Retina (tissue), 1 donor: Measurements from ENCODE around the gene LIG1.

Experiments used
- DNase-seq: peaks from one replicate; pipeline ENCODE4 v3.0.0-alpha.2; 2016

LIG1 gene

GRCh38 chr19:48169939-48170803 lies at the start of gene LIG1, which contains the start of gene ZSWIM9:
LIG1 (minus strand) TSS chr19:48170344; CDS start chr19:48165566, 4,778 bp downstream.
ZSWIM9 (plus strand) TSS chr19:48170680; CDS start chr19:48171803, 1,123 bp downstream.
- DNase-seq, result peak; percentile 98

GRCh38 chr19:48218997-48219396 lies 48.9 kb upstream of the LIG1 start:
- DNase-seq, result no peak

DNA sequence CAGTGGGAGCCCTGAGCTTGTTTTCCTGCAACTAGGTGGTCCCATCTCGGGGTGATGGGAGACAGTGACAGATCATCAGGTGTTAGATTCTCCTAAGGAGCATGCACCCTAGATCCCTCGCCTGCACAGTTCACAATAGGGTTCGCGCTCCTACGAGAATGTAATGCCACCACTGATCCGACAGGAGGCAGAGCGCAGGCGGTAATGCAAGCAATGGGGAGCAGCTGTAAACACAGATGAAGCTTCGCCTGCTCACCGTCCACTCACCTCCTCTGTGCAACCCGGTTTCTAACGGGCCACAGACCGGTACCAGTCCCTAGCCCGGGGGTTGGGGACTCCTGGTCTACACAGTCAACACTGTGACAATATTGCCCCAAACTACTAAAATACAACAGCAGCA lies 46.8 kb upstream of the LIG1 start:
- no peak for DNase-seq

GRCh38 chr19:48213959-48214358 lies 43.8 kb upstream of the LIG1 start:
- DNase-seq, result no peak

DNA sequence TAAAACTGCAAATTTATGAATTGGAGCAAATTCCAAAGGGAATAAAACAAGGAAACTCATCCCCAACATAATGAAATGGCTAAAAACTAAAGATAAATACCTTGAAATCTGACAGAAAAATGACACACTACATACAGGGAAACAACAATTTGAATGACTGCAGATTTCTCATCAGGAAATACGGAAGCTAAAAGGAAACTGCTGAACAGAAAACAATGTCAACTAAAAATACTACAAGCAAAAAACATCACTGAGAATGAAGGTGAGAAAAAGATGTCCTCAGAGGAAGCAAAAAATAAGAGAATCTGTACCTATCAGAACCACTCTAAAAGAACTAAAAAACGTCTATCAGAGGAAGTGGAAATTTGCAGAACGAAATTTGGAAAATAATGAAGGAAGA lies 39.9 kb upstream of the LIG1 start:
- DNase-seq, result no peak

DNA sequence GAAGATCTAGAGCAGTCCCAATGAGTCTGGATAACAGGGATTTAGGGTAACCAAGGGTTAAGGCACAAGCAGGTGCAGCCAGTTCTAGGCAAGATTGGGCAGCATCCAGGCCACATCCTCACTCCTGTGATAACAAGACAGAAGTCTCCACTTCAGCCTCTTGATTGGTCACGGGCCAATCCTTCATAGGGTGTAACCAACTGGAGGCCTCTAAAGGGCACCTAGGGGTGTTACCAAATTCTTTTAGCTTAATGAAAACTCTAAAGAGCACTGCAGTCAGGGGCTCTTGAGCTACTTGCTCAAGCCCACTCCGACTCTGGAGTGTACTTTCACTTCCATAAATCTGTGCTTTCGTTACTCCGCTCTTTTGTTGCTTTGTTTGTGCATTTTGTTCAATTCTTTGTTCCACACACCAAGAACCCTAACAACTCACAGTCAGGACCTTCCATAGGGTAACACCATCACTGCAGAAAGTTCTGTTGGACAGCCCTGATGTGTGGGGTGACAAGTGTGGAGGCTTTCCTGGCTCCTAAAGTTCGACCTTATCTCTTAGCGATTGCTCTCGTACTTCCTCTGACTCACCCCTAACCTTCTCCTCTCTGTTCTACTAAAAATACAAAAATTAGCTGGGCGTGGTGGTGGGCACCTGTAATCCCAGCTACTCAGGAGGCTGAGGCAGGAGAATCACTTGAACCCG lies 36.4 kb upstream of the LIG1 start:
- DNase-seq, result no peak

DNA sequence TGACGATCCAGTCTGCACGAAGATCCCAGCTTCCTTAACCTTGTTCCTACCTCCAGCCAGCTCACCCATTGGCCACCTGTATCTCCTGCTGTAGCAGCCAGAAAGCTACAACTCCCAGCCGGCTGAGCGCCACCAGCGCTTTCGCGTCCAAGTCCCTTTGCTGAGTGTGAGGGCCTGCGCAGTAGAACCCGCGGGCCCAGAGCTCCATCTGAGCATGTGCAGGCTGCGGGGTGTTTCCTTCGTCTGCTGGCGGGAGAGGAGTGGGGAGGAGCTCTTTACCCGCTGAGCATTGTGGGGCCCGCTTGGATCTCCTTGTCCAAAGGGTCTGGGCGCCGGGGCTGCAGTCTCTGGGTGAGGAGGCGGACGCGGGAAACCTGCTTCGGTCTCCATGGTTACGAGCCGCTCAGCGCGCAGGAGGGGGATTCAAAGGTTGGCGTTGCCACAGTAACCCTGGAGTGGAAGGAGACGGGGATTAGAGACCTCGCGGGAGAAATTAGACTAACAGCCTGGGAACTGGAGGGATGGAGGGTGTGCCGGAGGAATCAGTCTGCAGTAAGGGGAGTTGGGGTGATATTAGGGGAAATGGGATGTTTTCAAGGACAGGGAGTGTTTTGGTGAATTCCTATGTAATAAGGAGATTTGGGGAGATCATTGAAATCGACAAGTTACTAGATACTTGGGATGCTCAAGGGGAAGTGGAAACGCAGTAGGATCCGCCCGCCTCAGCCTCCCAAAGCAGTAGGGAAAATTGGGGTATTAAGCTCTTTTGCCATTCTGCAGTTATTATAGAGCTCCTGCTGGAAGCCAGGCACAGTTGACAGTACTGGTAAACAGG lies 33.9 kb upstream of the LIG1 start:
- DNase-seq, result peak; percentile 97

GRCh38 chr19:48203222-48203793 lies 33.2 kb upstream of the LIG1 start:
- no peak for DNase-seq

GRCh38 chr19:48196933-48197665 lies 27.0 kb upstream of the LIG1 start:
- DNase-seq, result no peak

DNA sequence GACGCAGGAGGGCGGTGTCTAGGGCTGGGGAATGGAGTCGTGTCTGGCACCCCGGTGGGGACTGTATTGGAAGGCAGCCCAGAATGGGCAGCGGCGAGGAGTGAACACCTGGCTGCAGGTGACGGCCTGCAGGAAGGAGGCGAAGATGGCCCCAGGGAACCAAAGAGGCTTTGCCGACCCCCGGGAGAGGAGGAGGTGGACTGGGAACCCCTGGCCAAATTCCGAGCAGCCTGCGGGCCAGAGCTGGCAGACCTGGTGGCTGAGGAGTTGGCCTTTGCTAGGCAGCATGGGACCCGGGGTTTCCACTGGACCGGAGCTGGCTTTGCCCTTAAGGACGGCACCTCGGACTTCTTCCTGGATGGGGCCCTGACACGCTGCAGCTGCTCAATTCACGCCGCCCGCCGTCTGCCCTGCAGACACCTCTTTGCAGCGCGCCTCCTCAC lies 26.2 kb upstream of the LIG1 start:
- no peak for DNase-seq

- DNase-seq, result no peak
These were observed 25.0 kb upstream of the LIG1 start for GRCh38 chr19:48194844-48195830.

GRCh38 chr19:48194041-48194843 lies 24.1 kb upstream of the LIG1 start:
- DNase-seq, result no peak

- no peak for DNase-seq
These were observed 22.6 kb upstream of the LIG1 start for GRCh38 chr19:48192750-48193149.

- DNase-seq, result no peak
These were observed 20.7 kb upstream of the LIG1 start for GRCh38 chr19:48190885-48191284.

GRCh38 chr19:48190288-48190884 lies 20.2 kb upstream of the LIG1 start:
- no peak for DNase-seq

- DNase-seq, result no peak
These were observed 16.4 kb upstream of the LIG1 start for GRCh38 chr19:48186541-48186991.

DNA sequence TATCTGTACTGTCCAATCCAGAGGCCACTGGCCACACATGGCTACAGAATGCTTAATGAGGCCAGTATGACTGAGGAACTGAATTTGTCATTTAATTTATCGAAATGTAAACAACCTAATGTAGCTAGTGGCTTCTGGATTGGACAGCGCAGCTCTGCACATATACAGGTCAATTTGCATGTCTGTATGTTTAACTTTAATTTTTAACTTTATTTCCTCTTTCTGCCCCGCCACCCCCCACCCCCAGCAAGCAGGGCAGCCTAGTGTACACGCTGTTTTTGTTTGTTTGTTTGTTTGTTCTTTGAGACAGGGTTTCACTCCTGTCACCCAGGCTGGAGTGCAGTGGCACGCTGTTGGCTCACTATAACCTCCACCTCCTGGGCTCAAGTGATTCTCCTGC lies 15.9 kb upstream of the LIG1 start:
- no peak for DNase-seq

DNA sequence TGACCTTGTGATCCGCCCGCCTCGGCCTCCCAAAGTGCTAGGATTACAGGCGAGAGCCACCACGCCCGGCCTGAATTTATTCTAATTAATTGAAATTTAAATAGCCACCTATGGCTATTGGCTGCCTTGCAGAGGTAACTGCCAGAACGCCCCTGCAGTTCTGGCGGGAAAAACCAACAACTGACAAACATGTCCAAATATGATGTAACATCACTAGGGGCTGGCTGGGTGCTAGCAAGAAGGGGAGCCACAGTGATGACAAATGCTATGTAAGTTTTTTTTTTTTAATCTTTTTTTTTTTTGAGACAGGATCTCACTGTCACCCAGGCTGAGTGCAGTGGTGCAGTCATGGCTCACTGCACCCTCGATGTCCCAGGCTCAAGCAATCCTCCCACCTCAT lies 13.2 kb upstream of the LIG1 start:
- DNase-seq, result no peak

GRCh38 chr19:48182434-48182833 lies 12.3 kb upstream of the LIG1 start:
- DNase-seq, result no peak
